Heart left ventricle (tissue), 16 donors: ENCODE data around the gene IFNL4. TPM values are rescaled to one million over a fixed set of nuclear protein-coding genes. Genes with fewer than 3 reads are reported as not detected.

ENCODE experiments used
- ATAC-seq, 4 donors: fragments of 200-7000 bp; cut with Tn5 transposase; one replicate each; pipeline ENCODE4 v1.9.1; 2020 to 2022; ENCODE audit warnings: moderate library complexity in 4 of 4, mild to moderate bottlenecking in 3 of 4, moderate number of reproducible peaks in 1 of 4
- DNase-seq, 5 donors: peaks; one replicate each; pipeline ENCODE4 v3.0.0-alpha.2; 2020
- H3K27ac ChIP-seq, 12 donors: fragments of 200-600 bp; sonication (generic) in 4 of 12; one replicate each; pipeline versions ENCODE4 v1.5.0 to v1.8.0; 2016 to 2022; ENCODE audit warnings: mild to moderate bottlenecking in 2 of 12
- H3K27me3 ChIP-seq, 9 donors: fragments of 200-600 bp; sonication (generic) in 2 of 9; one replicate each; pipeline versions ENCODE4 v1.5.1 to v1.8.0; 2016 to 2022; ENCODE audit warnings: mild to moderate bottlenecking in 3 of 9
- H3K36me3 ChIP-seq, 9 donors: fragments of 200-600 bp; sonication (generic) in 2 of 9; one replicate each; pipeline versions ENCODE4 v1.5.0 to v1.8.0; 2018 to 2022; ENCODE audit warnings: mild to moderate bottlenecking in 2 of 9
- H3K4me1 ChIP-seq, 12 donors: fragments of 200-600 bp; sonication (generic) in 4 of 12; one replicate each; pipeline versions ENCODE4 v1.5.0 to v1.8.0; 2016 to 2022; ENCODE audit warnings: mild to moderate bottlenecking in 3 of 12
- H3K4me3 ChIP-seq, 12 donors: fragments of 200-600 bp; sonication (generic) in 4 of 12; one replicate each; pipeline versions ENCODE4 v1.5.0 to v1.8.0; 2017 to 2022; ENCODE audit warnings: mild to moderate bottlenecking in 9 of 12, moderate library complexity in 4 of 12
- H3K9me3 ChIP-seq, 12 donors: fragments of 200-600 bp; sonication (generic) in 4 of 12; one replicate each; pipeline versions ENCODE4 v1.5.0 to v1.8.0; 2016 to 2022; ENCODE audit warnings: mild to moderate bottlenecking in 1 of 12
- POLR2A ChIP-seq, 2 donors: fragments of 450-650 bp; IDR thresholded peaks; one replicate each; pipeline ENCODE4 v1.6.1; 2017; ENCODE audit warnings: antibody characterized with exemption in 2 of 2, mild to moderate bottlenecking in 2 of 2, moderate library complexity in 2 of 2
- WGBS, 4 donors: extraction: QIAGEN DNeasy Blood & Tissue Kit in 2 of 4; methylation state at CpG; one replicate each; pipeline versions ENCODE4 v1.1.5 to v1.1.7; 2013 to 2018; 5-methylcytosine and 5-hydroxymethylcytosine counted together
- intact Hi-C, 10 donors: fragments of 100-400 bp; cut with DNase I; formaldehyde crosslinking; loops; one replicate each; pipeline versions ENCODE4 v1.11.1 to v1.14.2; 2022
- polyA plus RNA-seq, 2 donors: library from polyadenylated mRNA; stranded (reverse); fragments of 200-250 nt; gene quantifications; one replicate each; pipeline ENCODE4 v1.2.3, GENCODE V29; 2013
- total RNA-seq, 9 donors: library from RNA; depleted of rRNA in 2 of 9; stranded (reverse); fragments of >200 nt in 2 of 9; fragmentation: NEBNext Ultra II Directional in 3 of 9; extraction: Animal tissue kit (Norgen Biotek cat#: 25700) in 3 of 9; gene quantifications; one replicate each; pipeline versions ENCODE4 v1.1.0 to v1.2.4, GENCODE V29; 2016 to 2023
- TF ChIP-seq, protein P1 (sequence below), 12 donors: fragments of 200-600 bp; sonication (generic) in 4 of 12; IDR thresholded peaks; one replicate each; pipeline versions ENCODE4 v1.5.0 to v1.8.0; 2018 to 2022; ENCODE audit warnings: antibody characterized with exemption in 12 of 12, mild to moderate bottlenecking in 5 of 12
- donor health status: ischemic (EF 13 %, LVEDD 7.1; RV severe dilation, severe dysfunction).
- donor health status: healthy with polysubstance abuse.
- donor health status: DM: no; HTN: yes; CAD: no.
- donor health status: DM: no; HTN: no; CAD: no.
- donor health status: ischemic (EF 25% LVEDD 6.9; RV normal size, moderate dysfunction).
- donor health status: ischemic (EF 25% LVEDD 5.7; RV mildly dilated, moderate dysfunction).
- donor health status: healthy.
- donor health status: DM: yes; HTN: yes; CAD: no.
- donor health status: ischemic (EF 35%, LVEDD 5.7; RV mildly dilated, moderate dysfunction).
- donor health status: nonischemic (EF 11% LVEDD 7.7; RV severe dilation, severe dysfunction).
- donor health status: DM: yes; HTN: yes; CAD: no.
- donor health status: PGD.
- donor health status: ischemic (EF 29% LVEDD 5.4; RV normal size, mild dysfunction).
- donor health status: nonischemic (EF 23%, LVEDD 6.1; RV moderate dilation, normal function).

Gene IFNL4
- total and polyA plus RNA-seq, 11 donors: not detected

DNA sequence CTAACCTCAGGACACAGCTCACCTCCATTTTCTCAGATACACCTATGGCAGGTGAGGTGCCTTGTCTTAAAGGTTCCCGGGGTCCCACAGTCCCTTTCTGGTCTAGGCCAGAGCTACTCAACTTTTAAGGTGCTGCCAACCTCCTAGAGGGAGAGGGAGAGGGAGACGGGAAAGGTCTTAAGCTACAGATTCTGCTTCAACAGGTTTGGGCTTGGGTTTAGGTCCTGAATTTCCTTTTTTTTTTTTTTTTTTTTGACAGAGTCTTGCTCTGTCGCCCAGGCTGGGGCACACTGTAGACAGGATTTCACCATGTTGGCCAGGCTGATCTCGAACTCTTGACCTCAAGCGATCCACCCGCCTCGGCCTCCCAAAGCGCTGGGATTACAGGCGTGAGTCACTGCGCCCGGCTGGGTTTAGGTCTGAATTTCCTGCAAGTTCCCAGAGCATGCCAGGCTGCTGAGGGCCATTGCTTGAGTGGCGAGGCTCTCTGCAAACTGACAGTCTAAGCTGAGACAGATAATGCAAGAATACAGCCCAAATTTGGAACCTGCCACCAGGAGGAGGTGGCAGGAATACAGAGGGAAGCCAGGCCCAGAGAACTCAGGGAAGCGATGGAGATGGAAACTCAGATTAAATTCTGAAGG lies 36.8 kb downstream of the IFNL4 start:
- ATAC-seq (no peak), DNase-seq (no peak)
- peaks cover 0 to 60% (median 7%) of the 10 kb centered on the region in 9 donors for H3K27me3 ChIP-seq
- intact Hi-C loops: no loop called here
- H3K4me3 ChIP-seq: no peak overlapping the region
- TF ChIP-seq, protein P1, sequence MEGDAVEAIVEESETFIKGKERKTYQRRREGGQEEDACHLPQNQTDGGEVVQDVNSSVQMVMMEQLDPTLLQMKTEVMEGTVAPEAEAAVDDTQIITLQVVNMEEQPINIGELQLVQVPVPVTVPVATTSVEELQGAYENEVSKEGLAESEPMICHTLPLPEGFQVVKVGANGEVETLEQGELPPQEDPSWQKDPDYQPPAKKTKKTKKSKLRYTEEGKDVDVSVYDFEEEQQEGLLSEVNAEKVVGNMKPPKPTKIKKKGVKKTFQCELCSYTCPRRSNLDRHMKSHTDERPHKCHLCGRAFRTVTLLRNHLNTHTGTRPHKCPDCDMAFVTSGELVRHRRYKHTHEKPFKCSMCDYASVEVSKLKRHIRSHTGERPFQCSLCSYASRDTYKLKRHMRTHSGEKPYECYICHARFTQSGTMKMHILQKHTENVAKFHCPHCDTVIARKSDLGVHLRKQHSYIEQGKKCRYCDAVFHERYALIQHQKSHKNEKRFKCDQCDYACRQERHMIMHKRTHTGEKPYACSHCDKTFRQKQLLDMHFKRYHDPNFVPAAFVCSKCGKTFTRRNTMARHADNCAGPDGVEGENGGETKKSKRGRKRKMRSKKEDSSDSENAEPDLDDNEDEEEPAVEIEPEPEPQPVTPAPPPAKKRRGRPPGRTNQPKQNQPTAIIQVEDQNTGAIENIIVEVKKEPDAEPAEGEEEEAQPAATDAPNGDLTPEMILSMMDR (IDR thresholded peaks at IDR 0.05): no peak
- no peak for TF ChIP-seq POLR2A (IDR thresholded peaks at IDR 0.05)
- no peaks in the 10 kb centered on the region for H3K4me1 ChIP-seq
- no peak overlapping the region for H3K27ac ChIP-seq
- H3K36me3 ChIP-seq: no peaks in the 10 kb centered on the region
- WGBS, 4 donors: 63 to 75% (median 70%) methylated on average over 13 of the region's 13 CpGs
- H3K9me3 ChIP-seq: peaks cover 0 to 14% (median 2%) of the 10 kb centered on the region in 12 donors

DNA sequence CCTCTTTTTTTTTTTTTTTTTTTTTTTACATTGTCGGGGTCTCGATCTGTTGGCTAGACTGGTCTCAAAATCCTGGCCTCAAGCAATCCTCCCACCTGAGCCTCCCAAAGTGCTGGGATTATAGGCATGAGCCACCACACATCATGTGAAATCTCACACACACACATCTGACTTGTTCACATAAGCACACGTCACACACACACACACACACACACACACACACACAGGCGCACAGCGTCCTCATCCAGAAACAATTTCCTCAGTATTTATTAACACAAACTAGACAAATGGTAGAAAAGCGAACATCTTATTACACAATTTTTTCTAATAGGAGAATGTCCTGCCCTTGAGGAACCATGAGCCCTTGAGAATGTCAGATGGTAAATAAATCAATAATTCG lies 39.5 kb downstream of the IFNL4 start:
- ATAC-seq: no peak
- Histone ChIP-seq H3K27me3 (peaks cover 4 to 60% (median 15%) of the 10 kb centered on the region in 9 donors), H3K27ac (no peak overlapping the region), H3K9me3 (no peaks in the 10 kb centered on the region), H3K4me3 (no peak overlapping the region), H3K36me3 (no peaks in the 10 kb centered on the region), H3K4me1 (no peaks in the 10 kb centered on the region)
- intact Hi-C loops: loop anchor here in 2 of 10 donors (10.0 kb wide), 1 partner anchor 106 kb away; no protein-coding TSS in a partner anchor
- TF ChIP-seq, protein P1 (IDR thresholded peaks at IDR 0.05): no peak
- TF ChIP-seq POLR2A (IDR thresholded peaks at IDR 0.05): no peak
- DNase-seq: no peak
- 77 to 83% (median 81%) methylated on average over 7 of the region's 7 CpGs for WGBS, 4 donors

- 65 to 70% (median 67%) methylated on average over 9 of the region's 9 CpGs for WGBS, 4 donors
- intact Hi-C loops: loop anchor here in 2 of 10 donors (10.0 kb wide), 1 partner anchor 107 kb away; no protein-coding TSS in a partner anchor
- no peaks in the 10 kb centered on the region for H3K4me1 ChIP-seq
- peaks cover 6 to 63% (median 24%) of the 10 kb centered on the region in 9 donors for H3K27me3 ChIP-seq
- H3K9me3 ChIP-seq: no peaks in the 10 kb centered on the region
- no peaks in the 10 kb centered on the region for H3K36me3 ChIP-seq
- TF ChIP-seq, protein P1 (IDR thresholded peaks at IDR 0.05): no peak
- TF ChIP-seq POLR2A (IDR thresholded peaks at IDR 0.05): no peak
- no peak overlapping the region for H3K27ac ChIP-seq
- no peak for DNase-seq
- no peak for ATAC-seq
- H3K4me3 ChIP-seq: no peak overlapping the region
Observed at GRCh38 chr19:39208175-39208795, 40.4 kb downstream of the IFNL4 start.

DNA sequence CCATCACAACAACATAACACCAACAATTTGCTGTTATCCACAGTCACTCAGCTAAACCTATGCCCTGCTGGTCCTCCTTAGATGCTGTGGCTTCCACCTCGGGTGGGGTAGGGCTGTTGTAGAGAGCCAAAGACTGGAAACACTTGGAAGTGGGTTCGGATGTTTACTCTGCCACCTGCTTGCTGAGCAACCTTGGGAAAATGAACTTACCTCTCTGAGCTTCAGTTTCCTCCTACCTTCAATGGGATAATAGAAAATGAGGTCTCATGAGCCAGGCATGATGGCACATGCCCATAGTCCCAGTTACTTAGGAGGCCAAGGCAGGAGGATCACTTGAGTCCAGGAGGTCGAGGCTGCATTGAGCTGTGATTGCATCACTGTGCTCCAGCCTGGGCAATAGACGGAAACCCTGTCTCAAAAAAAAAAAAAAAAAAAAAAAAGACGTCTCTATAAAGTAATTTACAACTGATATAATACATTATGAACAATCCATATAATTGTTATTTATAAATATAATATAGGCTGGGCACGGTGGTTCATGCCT lies 41.3 kb downstream of the IFNL4 start:
- TF ChIP-seq, protein P1 (IDR thresholded peaks at IDR 0.05): no peak
- TF ChIP-seq POLR2A (IDR thresholded peaks at IDR 0.05): no peak
- H3K36me3 ChIP-seq: no peaks in the 10 kb centered on the region
- no peak overlapping the region for H3K4me3 ChIP-seq
- ATAC-seq (no peak), DNase-seq (no peak)
- H3K9me3 ChIP-seq: no peaks in the 10 kb centered on the region
- intact Hi-C loops: loop anchor here in 2 of 10 donors (10.0 kb wide), 1 partner anchor 107 kb away; no protein-coding TSS in a partner anchor
- H3K27ac ChIP-seq: no peak overlapping the region
- peaks cover 13 to 65% (median 34%) of the 10 kb centered on the region in 9 donors for H3K27me3 ChIP-seq
- 63 to 76% (median 70%) methylated on average over 6 of the region's 6 CpGs for WGBS, 4 donors
- no peaks in the 10 kb centered on the region for H3K4me1 ChIP-seq
